ENCODE measurements around the gene RNF19B.
A peak's percentile ranks its signal among the peaks of the same experiment; 100 is the strongest.

The RNF19B gene

DNA sequence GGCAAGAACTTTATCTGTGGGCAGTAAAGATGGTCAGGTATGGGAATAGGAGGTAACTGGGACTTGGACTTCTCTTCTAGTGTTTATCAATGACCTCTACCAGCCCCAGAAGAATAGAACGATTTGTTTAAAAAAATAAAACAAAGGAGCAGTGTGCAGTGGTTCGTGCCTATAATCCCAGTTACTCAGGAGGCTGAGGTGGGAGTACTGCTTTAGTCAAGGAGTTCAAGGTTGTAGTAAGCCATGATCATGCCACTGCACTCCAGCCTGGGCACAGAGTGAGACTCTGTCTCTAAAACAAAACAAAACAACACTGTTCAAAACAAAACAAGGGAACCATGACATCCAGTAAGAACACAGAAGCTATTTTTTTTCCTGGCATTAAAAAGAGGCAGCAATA, 4.3 kb downstream of the RNF19B start:
- Histone ChIP-seq H3K27me3 (replicated peaks) (no peaks in the 10 kb centered on the region), H3K27ac (no peak overlapping the region), H3K4me3 (ENCODE audit: low read depth, low read length) (no peak overlapping the region), H3K36me3 (replicated peaks) (no peaks in the 10 kb centered on the region)
- no peak for DNase-seq
- in situ Hi-C loops (cut with HindIII; ENCODE audit: low pct_ligation_motif_present, low sequenced_read_pairs) = no loop called here
- TF ChIP-seq, protein P1, sequence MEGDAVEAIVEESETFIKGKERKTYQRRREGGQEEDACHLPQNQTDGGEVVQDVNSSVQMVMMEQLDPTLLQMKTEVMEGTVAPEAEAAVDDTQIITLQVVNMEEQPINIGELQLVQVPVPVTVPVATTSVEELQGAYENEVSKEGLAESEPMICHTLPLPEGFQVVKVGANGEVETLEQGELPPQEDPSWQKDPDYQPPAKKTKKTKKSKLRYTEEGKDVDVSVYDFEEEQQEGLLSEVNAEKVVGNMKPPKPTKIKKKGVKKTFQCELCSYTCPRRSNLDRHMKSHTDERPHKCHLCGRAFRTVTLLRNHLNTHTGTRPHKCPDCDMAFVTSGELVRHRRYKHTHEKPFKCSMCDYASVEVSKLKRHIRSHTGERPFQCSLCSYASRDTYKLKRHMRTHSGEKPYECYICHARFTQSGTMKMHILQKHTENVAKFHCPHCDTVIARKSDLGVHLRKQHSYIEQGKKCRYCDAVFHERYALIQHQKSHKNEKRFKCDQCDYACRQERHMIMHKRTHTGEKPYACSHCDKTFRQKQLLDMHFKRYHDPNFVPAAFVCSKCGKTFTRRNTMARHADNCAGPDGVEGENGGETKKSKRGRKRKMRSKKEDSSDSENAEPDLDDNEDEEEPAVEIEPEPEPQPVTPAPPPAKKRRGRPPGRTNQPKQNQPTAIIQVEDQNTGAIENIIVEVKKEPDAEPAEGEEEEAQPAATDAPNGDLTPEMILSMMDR (IDR thresholded peaks at IDR 0.05; ENCODE audit: low read depth, low read length, missing control alignments) = no peak

DNA sequence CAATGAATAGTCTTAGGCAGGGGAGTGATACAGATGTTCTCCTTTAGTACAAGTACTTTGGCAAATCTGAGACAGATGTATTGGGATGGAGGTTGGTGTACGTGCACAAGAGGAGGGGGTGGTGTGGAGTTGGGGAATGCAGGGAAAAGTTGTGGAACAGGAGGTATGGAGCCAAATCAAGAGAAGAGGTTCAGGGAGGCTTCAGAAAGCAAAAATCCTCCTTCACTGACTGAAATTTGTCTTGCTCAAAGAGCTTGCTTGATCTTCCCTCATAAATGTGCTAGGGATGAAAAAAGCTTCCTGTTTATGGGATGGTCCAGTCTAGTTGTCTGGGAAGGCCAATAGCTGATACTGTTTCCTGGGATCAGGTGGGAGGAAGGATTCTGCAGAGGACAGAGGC, 5.8 kb downstream of the RNF19B start:
- no peak for DNase-seq
- in situ Hi-C loops (cut with HindIII; ENCODE audit: low pct_ligation_motif_present, low sequenced_read_pairs) = no loop called here
- Histone ChIP-seq H3K4me3 (ENCODE audit: low read depth, low read length) (no peak overlapping the region), H3K27me3 (replicated peaks) (no peaks in the 10 kb centered on the region), H3K36me3 (replicated peaks) (no peaks in the 10 kb centered on the region), H3K27ac (no peak overlapping the region)
- TF ChIP-seq, protein P1 (IDR thresholded peaks at IDR 0.05; ENCODE audit: low read depth, low read length, missing control alignments) = no peak

DNA sequence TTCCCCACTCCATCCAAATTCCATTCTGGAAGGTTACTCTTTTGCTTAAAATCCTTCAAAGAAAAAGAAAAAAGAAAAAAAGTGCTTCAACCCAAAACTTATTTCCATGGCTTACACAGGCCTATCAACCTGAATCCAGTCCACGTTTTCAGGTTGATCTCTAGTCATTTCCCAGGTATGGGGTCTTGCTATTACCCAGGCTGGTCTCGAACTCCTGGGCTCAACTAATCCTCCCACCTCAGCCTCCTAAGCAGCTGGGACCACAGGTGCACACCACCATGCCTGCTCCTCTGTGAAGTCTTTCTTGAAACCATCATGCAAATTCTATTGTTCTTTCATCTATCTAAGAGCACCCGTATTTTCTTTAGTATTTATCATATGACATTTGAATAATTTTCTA, 7.6 kb downstream of the RNF19B start:
- TF ChIP-seq, protein P1 (IDR thresholded peaks at IDR 0.05; ENCODE audit: low read depth, low read length, missing control alignments) = no peak
- Histone ChIP-seq H3K27me3 (replicated peaks) (no peaks in the 10 kb centered on the region), H3K36me3 (replicated peaks) (no peaks in the 10 kb centered on the region), H3K4me3 (ENCODE audit: low read depth, low read length) (no peak overlapping the region), H3K27ac (no peak overlapping the region)
- in situ Hi-C loops (cut with HindIII; ENCODE audit: low pct_ligation_motif_present, low sequenced_read_pairs) = no loop called here
- no peak for DNase-seq

DNA sequence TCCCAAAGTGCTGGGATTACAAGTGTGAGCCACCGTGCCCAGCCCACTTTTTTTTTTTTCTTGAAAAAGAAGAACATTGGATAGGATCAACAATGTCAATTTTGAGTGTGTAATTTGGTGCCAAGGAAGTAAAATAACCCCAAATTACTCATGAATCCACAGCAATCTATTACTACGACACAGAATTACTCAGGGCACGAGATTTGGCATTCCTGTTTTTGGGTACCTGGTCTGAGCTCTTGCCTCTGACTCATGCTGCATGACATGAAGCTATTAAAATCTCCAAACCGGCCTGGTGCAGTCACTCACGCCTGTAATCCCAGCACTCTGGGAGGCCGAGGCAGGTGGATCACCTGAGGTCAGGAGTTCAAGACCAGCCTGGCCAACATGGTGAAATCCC, 10.4 kb downstream of the RNF19B start:
- H3K27me3 ChIP-seq (replicated peaks) = no peaks in the 10 kb centered on the region
- no peaks in the 10 kb centered on the region for H3K36me3 ChIP-seq (replicated peaks)
- no peak overlapping the region for H3K27ac ChIP-seq
- no peak overlapping the region for H3K4me3 ChIP-seq (ENCODE audit: low read depth, low read length)
- DNase-seq = no peak
- TF ChIP-seq, protein P1 (IDR thresholded peaks at IDR 0.05; ENCODE audit: low read depth, low read length, missing control alignments) = no peak
- in situ Hi-C loops (cut with HindIII; ENCODE audit: low pct_ligation_motif_present, low sequenced_read_pairs) = no loop called here

DNA sequence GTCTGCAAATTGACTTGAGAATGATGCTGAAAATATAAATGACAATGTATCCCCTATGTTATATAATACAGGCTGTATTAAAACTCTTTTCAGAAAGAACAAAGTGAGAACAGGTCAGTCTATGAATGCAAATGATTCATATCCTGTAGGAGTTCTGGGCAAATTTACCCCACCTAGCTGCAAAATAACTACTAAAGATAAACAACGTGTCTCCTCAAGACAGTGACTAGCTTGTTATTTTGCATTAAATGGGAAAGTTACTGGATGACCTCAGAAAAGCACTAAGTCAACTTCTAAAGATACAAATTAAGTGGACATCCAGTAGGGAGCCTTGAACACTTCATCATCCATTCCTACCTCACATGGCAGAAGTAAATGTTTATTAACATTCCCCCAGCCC, 11.1 kb downstream of the RNF19B start:
- Histone ChIP-seq H3K27me3 (replicated peaks) (no peaks in the 10 kb centered on the region), H3K27ac (peak overlapping the region; percentile 18), H3K4me3 (ENCODE audit: low read depth, low read length) (no peak overlapping the region), H3K36me3 (replicated peaks) (no peaks in the 10 kb centered on the region)
- in situ Hi-C loops (cut with HindIII; ENCODE audit: low pct_ligation_motif_present, low sequenced_read_pairs) = no loop called here
- TF ChIP-seq, protein P1 (IDR thresholded peaks at IDR 0.05; ENCODE audit: low read depth, low read length, missing control alignments) = no peak
- DNase-seq = peak; percentile 24

DNA sequence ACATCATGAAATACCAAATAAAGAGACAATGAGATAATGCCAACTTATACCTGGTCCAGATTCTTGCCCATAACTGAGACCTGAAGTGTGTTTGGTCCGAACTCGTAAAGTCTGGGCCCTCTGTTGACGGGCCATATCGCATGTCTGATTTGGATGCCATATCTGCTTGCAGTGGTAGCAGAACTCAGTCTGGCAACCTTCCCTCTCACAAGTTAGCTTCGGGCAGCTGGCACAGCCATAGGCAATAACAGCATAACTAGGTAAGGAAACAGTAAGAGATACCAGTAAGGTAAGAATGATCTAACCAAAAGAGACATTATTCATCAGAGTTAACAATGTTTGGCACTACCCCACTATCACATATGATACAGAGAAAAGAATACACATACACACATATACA, 15.1 kb downstream of the RNF19B start:
- no peak overlapping the region for H3K27ac ChIP-seq
- TF ChIP-seq, protein P1 (IDR thresholded peaks at IDR 0.05; ENCODE audit: low read depth, low read length, missing control alignments) = no peak
- no peak overlapping the region for H3K4me3 ChIP-seq (ENCODE audit: low read depth, low read length)
- in situ Hi-C loops (cut with HindIII; ENCODE audit: low pct_ligation_motif_present, low sequenced_read_pairs) = no loop called here
- H3K36me3 ChIP-seq (replicated peaks) = peaks cover 28% of the 10 kb centered on the region
- no peak for DNase-seq
- no peaks in the 10 kb centered on the region for H3K27me3 ChIP-seq (replicated peaks)

All from brain microvascular endothelial cell (primary cell).